ENCODE data around the gene MEIS2. TPM values are rescaled to one million over a fixed set of nuclear protein-coding genes. Genes with fewer than 3 reads are reported as not detected.

MEIS2 gene
- total RNA-seq, 1 donor, result 17.7 TPM

DNA sequence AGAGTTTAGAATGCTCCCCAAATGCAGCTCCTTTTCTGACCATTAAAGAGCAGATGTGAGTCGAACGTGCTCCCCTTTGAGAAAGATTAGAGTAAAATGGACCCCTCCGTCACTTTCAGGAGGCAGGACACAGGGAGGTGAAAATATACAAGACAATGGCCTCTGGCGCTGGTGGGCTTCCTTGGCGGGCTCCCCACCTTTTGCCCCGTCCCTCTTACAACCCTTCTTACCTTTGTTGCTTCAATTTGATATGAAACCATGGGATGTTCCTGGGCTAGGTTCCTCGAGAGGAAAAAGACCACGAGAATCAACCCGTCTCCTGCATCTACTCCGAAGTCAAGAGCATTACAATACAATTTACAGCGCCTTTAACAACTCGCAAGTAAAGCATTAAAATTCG, 214.2 kb downstream of the MEIS2 start:
- no peak overlapping the region for H3K4me2 ChIP-seq (ENCODE audit: insufficient read depth, low read length)
- no peak overlapping the region for H3K27ac ChIP-seq (ENCODE audit: low read depth, low read length)
- no peak overlapping the region for H3K4me3 ChIP-seq (ENCODE audit: insufficient read depth, low read length)
- H3K79me2 ChIP-seq (ENCODE audit: insufficient read depth, low read length), result no peaks in the 10 kb centered on the region
- no peak for DNase-seq (ENCODE audit: insufficient read length, low spot score, missing footprints)
- no peak overlapping the region for H2AFZ ChIP-seq (ENCODE audit: low read length)
- H3K36me3 ChIP-seq (ENCODE audit: insufficient read depth, low read length), result no peaks in the 10 kb centered on the region
- H3K9me3 ChIP-seq (ENCODE audit: low read depth, low read length), result no peaks in the 10 kb centered on the region
- peaks cover 2% of the 10 kb centered on the region for H4K20me1 ChIP-seq (ENCODE audit: insufficient read depth, low read length)
- TF ChIP-seq, protein P1, sequence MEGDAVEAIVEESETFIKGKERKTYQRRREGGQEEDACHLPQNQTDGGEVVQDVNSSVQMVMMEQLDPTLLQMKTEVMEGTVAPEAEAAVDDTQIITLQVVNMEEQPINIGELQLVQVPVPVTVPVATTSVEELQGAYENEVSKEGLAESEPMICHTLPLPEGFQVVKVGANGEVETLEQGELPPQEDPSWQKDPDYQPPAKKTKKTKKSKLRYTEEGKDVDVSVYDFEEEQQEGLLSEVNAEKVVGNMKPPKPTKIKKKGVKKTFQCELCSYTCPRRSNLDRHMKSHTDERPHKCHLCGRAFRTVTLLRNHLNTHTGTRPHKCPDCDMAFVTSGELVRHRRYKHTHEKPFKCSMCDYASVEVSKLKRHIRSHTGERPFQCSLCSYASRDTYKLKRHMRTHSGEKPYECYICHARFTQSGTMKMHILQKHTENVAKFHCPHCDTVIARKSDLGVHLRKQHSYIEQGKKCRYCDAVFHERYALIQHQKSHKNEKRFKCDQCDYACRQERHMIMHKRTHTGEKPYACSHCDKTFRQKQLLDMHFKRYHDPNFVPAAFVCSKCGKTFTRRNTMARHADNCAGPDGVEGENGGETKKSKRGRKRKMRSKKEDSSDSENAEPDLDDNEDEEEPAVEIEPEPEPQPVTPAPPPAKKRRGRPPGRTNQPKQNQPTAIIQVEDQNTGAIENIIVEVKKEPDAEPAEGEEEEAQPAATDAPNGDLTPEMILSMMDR (IDR thresholded peaks at IDR 0.05; ENCODE audit: extremely low read depth, low read depth, low read length), result no peak
- H3K4me1 ChIP-seq (ENCODE audit: insufficient read depth, low read length), result peaks cover 21% of the 10 kb centered on the region
- H3K27me3 ChIP-seq (ENCODE audit: insufficient read depth, low read length), result peaks cover 75% of the 10 kb centered on the region

DNA sequence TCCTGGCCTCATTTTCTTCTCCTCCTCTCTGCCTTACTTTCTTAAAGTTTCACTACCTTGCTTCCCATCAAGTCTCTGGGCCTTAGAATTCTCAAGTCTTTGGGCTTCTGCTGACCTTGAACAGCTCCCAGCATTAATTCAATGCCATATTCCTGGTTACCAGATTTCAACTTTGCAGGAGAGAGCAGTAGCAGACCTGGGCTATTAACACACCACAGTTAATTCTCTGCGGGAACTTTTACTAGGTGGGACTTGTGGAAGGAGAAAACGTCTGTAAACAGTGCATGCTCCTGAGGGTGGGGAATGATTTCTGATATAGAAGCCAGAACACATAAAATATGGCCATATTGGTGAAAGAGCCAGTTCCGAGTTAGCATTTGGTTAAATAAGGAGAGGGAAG, 214.6 kb downstream of the MEIS2 start:
- Histone ChIP-seq H3K36me3 (ENCODE audit: insufficient read depth, low read length) (no peaks in the 10 kb centered on the region), H3K27ac (ENCODE audit: low read depth, low read length) (no peak overlapping the region), H3K9me3 (ENCODE audit: low read depth, low read length) (no peaks in the 10 kb centered on the region), H2AFZ (ENCODE audit: low read length) (no peak overlapping the region), H3K4me1 (ENCODE audit: insufficient read depth, low read length) (peaks cover 21% of the 10 kb centered on the region), H4K20me1 (ENCODE audit: insufficient read depth, low read length) (peaks cover 2% of the 10 kb centered on the region), H3K4me2 (ENCODE audit: insufficient read depth, low read length) (no peak overlapping the region), H3K4me3 (ENCODE audit: insufficient read depth, low read length) (no peak overlapping the region), H3K79me2 (ENCODE audit: insufficient read depth, low read length) (no peaks in the 10 kb centered on the region), H3K27me3 (ENCODE audit: insufficient read depth, low read length) (peaks cover 79% of the 10 kb centered on the region)
- DNase-seq (ENCODE audit: insufficient read length, low spot score, missing footprints), result peak; percentile 53
- TF ChIP-seq, protein P1 (IDR thresholded peaks at IDR 0.05; ENCODE audit: extremely low read depth, low read depth, low read length), result no peak

DNA sequence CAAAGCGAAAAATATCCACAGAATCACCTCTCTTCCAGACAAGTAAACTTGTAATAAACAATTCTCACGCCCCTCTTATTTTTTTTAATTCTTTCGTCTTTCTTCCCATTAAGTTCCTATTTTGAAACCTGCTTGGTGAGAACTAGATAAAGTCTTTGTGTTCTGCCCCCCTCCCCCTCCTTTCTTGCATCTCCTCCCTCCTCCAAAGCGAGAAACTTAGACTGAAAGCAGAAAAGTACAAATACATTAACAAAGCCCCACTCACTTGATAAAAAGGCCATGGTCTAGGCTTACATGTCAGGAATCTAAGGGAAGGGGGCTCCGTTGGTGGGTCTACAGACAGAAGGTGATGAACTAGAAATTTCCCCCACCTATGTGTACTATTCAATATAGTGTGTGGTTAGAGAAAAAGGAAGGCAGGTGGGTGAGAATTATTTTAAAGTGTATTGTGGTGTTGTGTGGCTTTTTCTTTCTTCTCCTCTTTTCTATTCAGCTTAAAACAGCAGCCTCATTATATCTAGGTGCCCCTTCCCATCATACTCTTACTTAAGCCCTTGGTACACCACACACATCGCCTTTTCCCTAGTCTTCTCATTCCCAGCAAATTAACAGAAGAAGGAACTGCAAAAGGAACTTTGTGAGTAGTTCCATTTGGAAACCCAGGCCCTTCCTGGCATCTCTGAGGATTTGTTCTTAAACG, 215.3 kb downstream of the MEIS2 start:
- Histone ChIP-seq H3K79me2 (ENCODE audit: insufficient read depth, low read length) (no peaks in the 10 kb centered on the region), H3K4me3 (ENCODE audit: insufficient read depth, low read length) (no peak overlapping the region), H3K36me3 (ENCODE audit: insufficient read depth, low read length) (no peaks in the 10 kb centered on the region), H3K4me1 (ENCODE audit: insufficient read depth, low read length) (peaks cover 21% of the 10 kb centered on the region), H3K27ac (ENCODE audit: low read depth, low read length) (no peak overlapping the region), H2AFZ (ENCODE audit: low read length) (no peak overlapping the region), H3K27me3 (ENCODE audit: insufficient read depth, low read length) (peaks cover 86% of the 10 kb centered on the region), H3K4me2 (ENCODE audit: insufficient read depth, low read length) (no peak overlapping the region), H4K20me1 (ENCODE audit: insufficient read depth, low read length) (peaks cover 2% of the 10 kb centered on the region), H3K9me3 (ENCODE audit: low read depth, low read length) (no peaks in the 10 kb centered on the region)
- TF ChIP-seq, protein P1 (IDR thresholded peaks at IDR 0.05; ENCODE audit: extremely low read depth, low read depth, low read length), result no peak
- peak; percentile 48 for DNase-seq (ENCODE audit: insufficient read length, low spot score, missing footprints)

DNA sequence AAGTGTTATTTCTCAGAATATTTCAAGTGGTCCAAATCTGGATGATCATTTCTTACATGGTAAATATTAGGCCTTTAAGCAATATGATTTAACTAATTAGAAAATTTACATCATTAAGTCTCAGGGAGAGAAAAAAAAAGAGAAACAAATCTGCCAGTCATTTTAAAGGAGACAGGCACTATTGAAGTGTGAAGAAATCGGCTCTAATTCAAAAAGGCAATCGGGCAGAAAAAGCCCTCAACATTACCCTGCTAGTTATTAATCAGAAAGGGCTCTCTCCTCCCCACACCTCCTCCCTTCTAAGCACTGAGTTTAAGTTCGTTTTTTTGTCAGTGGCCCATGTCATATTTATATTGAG, 215.9 kb downstream of the MEIS2 start:
- Histone ChIP-seq H3K27ac (ENCODE audit: low read depth, low read length) (no peak overlapping the region), H2AFZ (ENCODE audit: low read length) (no peak overlapping the region), H4K20me1 (ENCODE audit: insufficient read depth, low read length) (peaks cover 2% of the 10 kb centered on the region), H3K4me2 (ENCODE audit: insufficient read depth, low read length) (no peak overlapping the region), H3K4me1 (ENCODE audit: insufficient read depth, low read length) (peaks cover 21% of the 10 kb centered on the region), H3K79me2 (ENCODE audit: insufficient read depth, low read length) (no peaks in the 10 kb centered on the region), H3K36me3 (ENCODE audit: insufficient read depth, low read length) (no peaks in the 10 kb centered on the region), H3K27me3 (ENCODE audit: insufficient read depth, low read length) (peaks cover 92% of the 10 kb centered on the region), H3K4me3 (ENCODE audit: insufficient read depth, low read length) (no peak overlapping the region), H3K9me3 (ENCODE audit: low read depth, low read length) (no peaks in the 10 kb centered on the region)
- TF ChIP-seq, protein P1 (IDR thresholded peaks at IDR 0.05; ENCODE audit: extremely low read depth, low read depth, low read length), result no peak
- no peak for DNase-seq (ENCODE audit: insufficient read length, low spot score, missing footprints)
